ENCODE data around the gene NMRK2. TPM values are rescaled to one million over a fixed set of nuclear protein-coding genes. Genes with fewer than 3 reads are reported as not detected.
"Not testable (repeated sequence)": the region's sequence is repeated elsewhere in the genome, so short reads cannot be mapped to it uniquely, and the experiment has no call there.

NMRK2 gene
- total RNA-seq, 2 experiments from 2014 or later, result not detected

DNA sequence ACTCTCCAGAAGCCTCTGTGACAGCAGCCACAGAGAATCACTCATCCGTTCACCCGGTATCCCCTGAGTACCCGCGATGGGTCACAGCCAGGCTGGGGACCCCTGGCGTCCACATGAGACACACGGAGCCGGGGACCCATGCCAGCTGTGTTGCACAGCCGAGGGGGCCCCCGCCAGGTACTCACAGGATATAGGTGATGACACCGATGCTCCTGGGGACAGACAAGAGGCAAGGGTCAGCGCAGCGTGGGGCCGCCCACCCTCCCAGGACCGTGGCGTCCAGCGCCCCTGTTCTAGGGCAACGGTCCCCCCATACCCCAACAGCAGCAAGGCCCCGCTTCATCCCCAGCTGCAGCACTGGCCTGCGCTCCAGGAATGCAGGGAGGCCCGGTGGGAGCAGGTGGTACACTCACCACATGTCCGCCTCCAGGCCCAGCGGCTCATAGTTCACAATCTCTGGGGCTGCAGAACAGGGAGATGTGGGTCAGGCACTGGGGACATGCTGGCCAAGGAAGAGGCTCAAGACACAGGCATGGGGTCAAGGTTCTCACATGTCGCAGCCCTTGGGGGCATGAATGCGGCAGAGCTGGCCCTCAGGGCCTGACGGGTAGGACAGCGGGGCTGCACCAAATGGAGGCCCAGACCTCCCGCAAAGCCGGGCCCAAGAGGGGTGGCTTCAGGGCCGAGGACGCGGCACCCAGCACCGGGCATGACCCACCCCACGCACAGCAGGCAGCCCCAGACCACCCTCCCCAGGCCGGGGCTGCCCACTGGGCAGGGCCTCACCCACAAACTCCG lies 30.8 kb downstream of the NMRK2 start:
- Mint-ChIP-seq H3K36me3 (peaks cover 3% of the 10 kb centered on the region), H3K27me3 (no peaks in the 10 kb centered on the region), H3K9me3 (no peaks in the 10 kb centered on the region), H3K27ac (no peak overlapping the region), H3K4me1 (no peaks in the 10 kb centered on the region), H3K4me3 (no peak overlapping the region)
- POLR2A ChIA-PET, result no interaction called here
- no peak for DNase-seq
- ATAC-seq (ENCODE audit: low read depth), result no peak

GRCh38 chr19:3964256-3965194 lies 31.7 kb downstream of the NMRK2 start:
- POLR2A ChIA-PET, result no interaction called here
- DNase-seq, result no peak
- Mint-ChIP-seq H3K9me3 (no peaks in the 10 kb centered on the region), H3K4me3 (no peak overlapping the region), H3K36me3 (peaks cover 3% of the 10 kb centered on the region), H3K4me1 (peaks cover 3% of the 10 kb centered on the region), H3K27me3 (no peaks in the 10 kb centered on the region), H3K27ac (no peak overlapping the region)
- ATAC-seq (ENCODE audit: low read depth), result no peak

GRCh38 chr19:3966051-3967017 lies 33.5 kb downstream of the NMRK2 start:
- Mint-ChIP-seq H3K4me1 (peaks cover 14% of the 10 kb centered on the region), H3K9me3 (no peaks in the 10 kb centered on the region), H3K27me3 (no peaks in the 10 kb centered on the region), H3K27ac (no peak overlapping the region), H3K36me3 (peaks cover 6% of the 10 kb centered on the region), H3K4me3 (no peak overlapping the region)
- ATAC-seq (ENCODE audit: low read depth), result no peak
- no peak for DNase-seq
- POLR2A ChIA-PET, result no interaction called here

DNA sequence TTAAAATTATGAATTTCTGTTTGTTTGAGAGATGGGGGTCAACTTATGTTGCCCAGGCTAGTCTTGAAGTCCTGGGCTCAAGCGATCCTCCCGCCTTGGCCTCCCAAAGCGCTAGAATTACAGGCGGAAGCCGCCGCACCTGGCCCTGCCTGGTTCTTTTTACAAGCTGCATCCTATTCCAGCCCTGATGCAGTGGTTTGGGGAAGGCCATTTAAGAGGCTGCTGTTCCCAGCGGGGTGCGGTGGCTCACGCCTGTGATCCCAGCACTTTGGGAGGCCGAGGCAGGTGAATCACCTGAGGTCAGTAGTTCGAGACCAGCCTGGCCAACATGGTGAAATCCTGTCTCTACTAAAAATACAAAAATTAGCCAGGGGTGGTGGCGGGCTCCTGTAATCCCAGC lies 35.1 kb downstream of the NMRK2 start:
- DNase-seq; POLR2A ChIA-PET; H3K27me3 Mint-ChIP-seq; H3K36me3 Mint-ChIP-seq; H3K4me3 Mint-ChIP-seq; H3K9me3 Mint-ChIP-seq; ATAC-seq (ENCODE audit: low read depth); H3K27ac Mint-ChIP-seq: not testable (repeated sequence)
- peaks cover 15% of the 10 kb centered on the region for H3K4me1 Mint-ChIP-seq

DNA sequence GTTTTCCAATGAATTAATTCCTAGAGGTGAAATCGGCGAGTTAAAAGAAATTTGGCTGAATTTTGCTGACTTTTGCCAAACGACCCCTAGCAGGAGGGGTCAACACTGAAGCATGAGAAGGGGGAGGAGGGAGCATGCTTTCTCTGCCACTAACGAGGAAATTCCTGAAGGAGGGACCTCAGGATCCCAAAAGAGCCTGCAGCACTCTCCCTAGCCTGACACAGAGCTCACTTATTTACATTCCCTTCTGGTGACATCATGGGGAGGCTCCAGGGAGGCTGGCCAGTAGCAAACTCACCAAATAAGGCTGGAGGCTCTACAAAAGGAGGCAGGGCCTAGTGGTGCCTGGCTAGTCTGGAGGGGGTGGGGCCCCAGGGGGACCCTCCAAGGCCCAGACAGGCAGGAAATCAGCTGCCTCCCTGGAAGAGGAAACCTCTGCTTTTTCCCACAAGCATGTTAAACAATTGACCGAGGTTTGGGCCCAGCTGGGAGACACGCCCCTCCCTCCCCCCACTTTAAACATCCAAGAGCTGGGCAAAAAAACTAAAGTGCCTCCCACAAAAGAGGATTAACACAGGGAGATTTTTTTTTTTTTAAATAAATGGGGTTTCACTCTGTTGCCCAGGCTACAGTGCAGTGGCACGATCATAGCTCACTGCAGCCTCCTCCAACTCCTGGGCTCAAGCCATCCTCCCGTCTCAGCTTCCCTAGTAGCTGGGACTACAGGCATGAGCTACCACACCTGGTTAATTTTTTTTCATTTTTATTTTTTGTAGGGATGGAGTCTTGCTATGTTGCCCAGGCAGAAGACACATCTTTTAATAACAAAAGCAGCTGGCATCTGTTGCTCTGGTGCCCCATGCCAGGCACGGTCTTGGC lies 35.9 kb downstream of the NMRK2 start:
- peaks cover 15% of the 10 kb centered on the region for H3K4me1 Mint-ChIP-seq
- peaks cover 6% of the 10 kb centered on the region for H3K36me3 Mint-ChIP-seq
- ATAC-seq (ENCODE audit: low read depth) (no peak), DNase-seq (no peak)
- H3K27me3 Mint-ChIP-seq, result no peaks in the 10 kb centered on the region
- H3K27ac Mint-ChIP-seq, result no peak overlapping the region
- peak overlapping the region; percentile 89 for H3K4me3 Mint-ChIP-seq
- POLR2A ChIA-PET, result interaction anchor here (0.7 to 1.6 kb wide), 3 partner anchors 10 to 39 kb away, joined by 3 to 11 read pairs (median 4); partner anchors contain the start of genes EEF2 and PIAS4
- H3K9me3 Mint-ChIP-seq, result no peaks in the 10 kb centered on the region

- Mint-ChIP-seq H3K4me1 (peaks cover 15% of the 10 kb centered on the region), H3K4me3 (peak overlapping the region; percentile 89), H3K27ac (peak overlapping the region; percentile 82), H3K36me3 (peaks cover 6% of the 10 kb centered on the region), H3K27me3 (no peaks in the 10 kb centered on the region), H3K9me3 (no peaks in the 10 kb centered on the region)
- ATAC-seq (ENCODE audit: low read depth) (no peak), DNase-seq (no peak)
- POLR2A ChIA-PET, result interaction anchor here (0.6 to 1.6 kb wide), 3 partner anchors 9 to 224 kb away, joined by 3 to 11 read pairs (median 9); partner anchors contain the start of gene EEF2
Observed at GRCh38 chr19:3969435-3970312, 36.8 kb downstream of the NMRK2 start.

DNA sequence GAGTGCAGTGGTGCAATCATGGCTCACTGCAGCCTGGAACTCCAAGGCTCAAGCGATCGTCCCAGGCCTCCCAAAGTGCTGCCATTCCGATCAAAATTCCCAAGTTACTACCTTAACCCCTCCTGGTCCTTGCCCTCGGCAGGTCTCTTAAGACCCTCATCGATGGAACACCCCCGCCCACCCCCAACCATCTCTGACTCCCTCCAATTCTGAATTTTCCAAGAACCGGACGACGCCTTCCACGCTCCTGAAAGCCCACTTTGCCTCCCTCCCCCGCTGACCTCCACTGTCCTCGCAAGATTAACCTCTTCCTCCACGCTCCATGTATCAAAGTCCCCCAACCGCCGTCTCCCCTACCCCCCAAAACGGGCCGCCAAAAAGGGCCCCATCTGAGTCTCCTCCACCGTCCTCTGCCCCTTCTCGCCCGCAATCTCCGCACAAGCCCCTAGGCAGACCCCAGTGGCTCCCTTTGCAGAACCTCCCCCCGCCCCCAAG lies 37.5 kb downstream of the NMRK2 start:
- H3K27me3 Mint-ChIP-seq, result no peaks in the 10 kb centered on the region
- peak overlapping the region; percentile 89 for H3K4me3 Mint-ChIP-seq
- no peak for DNase-seq
- peak overlapping the region; percentile 82 for H3K27ac Mint-ChIP-seq
- no peak for ATAC-seq (ENCODE audit: low read depth)
- POLR2A ChIA-PET, result interaction anchor here (0.8 to 2.2 kb wide), 5 partner anchors 11 to 416 kb away, joined by 4 to 34 read pairs (median 6); partner anchors contain the start of gene EEF2
- H3K9me3 Mint-ChIP-seq, result no peaks in the 10 kb centered on the region
- H3K4me1 Mint-ChIP-seq, result peaks cover 15% of the 10 kb centered on the region
- peaks cover 6% of the 10 kb centered on the region for H3K36me3 Mint-ChIP-seq

DNA sequence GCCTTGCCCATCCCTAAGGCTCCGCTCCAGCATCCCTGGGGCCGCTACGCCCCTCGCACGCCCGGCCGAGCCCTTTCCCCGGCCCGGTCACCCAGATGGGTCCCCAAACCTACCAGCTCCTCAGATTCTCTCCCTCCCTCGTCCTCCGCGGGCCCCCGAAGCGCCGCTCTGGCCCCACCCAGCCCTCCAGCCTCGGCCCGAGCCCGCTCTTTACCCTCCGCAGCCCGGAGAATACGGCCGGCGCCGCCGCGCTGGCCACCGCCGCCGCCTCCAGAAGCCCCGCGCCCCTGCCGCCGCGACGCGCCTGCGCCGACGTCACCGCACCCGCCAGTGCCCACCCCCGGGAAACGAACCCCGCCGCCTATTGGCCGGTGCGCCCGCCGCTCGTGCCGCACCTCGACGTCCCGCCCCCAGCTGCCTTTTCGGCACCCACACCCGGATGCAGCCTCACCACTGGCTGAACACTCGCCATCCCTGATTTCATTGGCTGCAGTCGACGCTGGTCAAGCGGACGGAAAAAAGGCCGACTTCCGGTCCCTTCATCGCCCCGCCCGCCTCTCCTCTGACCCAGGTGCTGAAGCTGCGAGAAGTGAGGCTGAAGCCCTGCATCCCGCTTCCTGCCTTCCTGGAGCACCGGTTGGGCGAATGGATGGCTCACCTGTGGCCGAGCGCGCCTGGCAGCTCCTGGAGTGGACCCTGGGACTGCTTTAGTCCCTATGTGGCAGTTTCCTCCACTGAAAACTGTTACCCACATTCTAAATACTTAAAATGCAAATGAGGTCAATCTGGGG lies 38.1 kb downstream of the NMRK2 start, which contains the start of gene DAPK3:
Gene DAPK3, minus strand, starts transcription at position 292 of the 791 bp plus-strand sequence. CDS start 1,364 bp downstream, outside the sequence.
- Mint-ChIP-seq H3K27me3 (no peaks in the 10 kb centered on the region), H3K27ac (peak within 1 kb of the TSS; percentile 82)
- peak; percentile 94 for ATAC-seq (ENCODE audit: low read depth)

DNA sequence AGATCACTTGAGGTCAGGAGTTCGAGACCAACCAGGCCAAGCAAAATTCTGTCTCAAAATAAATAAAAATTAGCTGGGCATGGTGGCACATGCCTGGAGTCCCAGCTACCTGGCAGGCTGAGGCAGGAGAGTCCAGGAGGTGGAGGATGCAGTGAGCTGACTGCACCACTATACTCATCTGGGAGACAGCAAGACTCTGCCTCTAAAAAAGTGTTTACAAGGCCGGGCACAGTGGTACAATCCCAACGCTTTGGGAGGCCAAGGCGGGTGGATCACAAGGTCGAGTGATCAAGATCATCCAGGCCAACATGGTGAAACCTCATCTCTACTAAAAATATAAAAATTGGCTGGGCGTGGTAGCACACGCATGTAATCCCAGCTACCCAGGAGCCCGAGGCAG lies 42.3 kb downstream of the NMRK2 start:
- H3K27me3 Mint-ChIP-seq, result no peaks in the 10 kb centered on the region
- ATAC-seq (ENCODE audit: low read depth) (no peak), DNase-seq (no peak)
- no peak overlapping the region for H3K4me3 Mint-ChIP-seq
- H3K27ac Mint-ChIP-seq, result no peak overlapping the region
- peaks cover 10% of the 10 kb centered on the region for H3K4me1 Mint-ChIP-seq
- no peaks in the 10 kb centered on the region for H3K9me3 Mint-ChIP-seq
- H3K36me3 Mint-ChIP-seq, result peaks cover 11% of the 10 kb centered on the region
- POLR2A ChIA-PET, result interaction anchor here (1.1 to 1.5 kb wide), 2 partner anchors 9 to 10 kb away, joined by 6 to 8 read pairs; partner anchors contain the start of gene EEF2

More for the DNA sequence above, 38.1 kb downstream of the NMRK2 start, which contains the start of gene DAPK3:
- no peaks in the 10 kb centered on the region for H3K9me3 Mint-ChIP-seq
- H3K4me1 Mint-ChIP-seq, result peaks cover 15% of the 10 kb centered on the region
- H3K4me3 Mint-ChIP-seq, result peak within 1 kb of the TSS; percentile 89
- H3K36me3 Mint-ChIP-seq, result peaks cover 9% of the 10 kb centered on the region
- POLR2A ChIA-PET, result interaction anchor here (0.6 to 2.2 kb wide), 8 partner anchors 11 to 417 kb away, joined by 3 to 34 read pairs (median 5); partner anchors contain the start of gene EEF2
- DNase-seq, result peak; percentile 94

- POLR2A ChIA-PET, result interaction anchor here (0.6 to 1.5 kb wide), 3 partner anchors 8 to 90 kb away, joined by 3 to 8 read pairs (median 6); partner anchors contain the start of gene EEF2
- peaks cover 9% of the 10 kb centered on the region for H3K4me1 Mint-ChIP-seq
- peaks cover 11% of the 10 kb centered on the region for H3K36me3 Mint-ChIP-seq
- H3K27ac Mint-ChIP-seq, result no peak overlapping the region
- H3K9me3 Mint-ChIP-seq, result no peaks in the 10 kb centered on the region
- H3K27me3 Mint-ChIP-seq, result no peaks in the 10 kb centered on the region
- ATAC-seq (ENCODE audit: low read depth) (no peak), DNase-seq (no peak)
- H3K4me3 Mint-ChIP-seq, result no peak overlapping the region
Observed at GRCh38 chr19:3975637-3976087, 42.8 kb downstream of the NMRK2 start.
